Mammary epithelial cell (primary cell): ENCODE results near the gene ARIH1.

Experiments used
- EZH2 ChIP-seq: IDR thresholded peaks from 2 replicates; pipeline ENCODE4 v1.6.1; 2012; ENCODE audit warnings: low read length, inconsistent platforms, borderline replicate concordance
- TF ChIP-seq, protein P1 (sequence below), 2 donors: IDR thresholded peaks in 1 of 2; conservative IDR thresholded peaks in 1 of 2; 2 replicates each; pipeline ENCODE4 v1.5.1; 2011 to 2012; ENCODE audit warnings: inconsistent platforms in 2 of 2, low read length in 2 of 2, mild to moderate bottlenecking in 2 of 2, control low read depth in 1 of 2, low read depth in 1 of 2; ENCODE audit not compliant: insufficient read depth in 1 of 2; ENCODE audit errors: extremely low read depth in 1 of 2

DNA sequence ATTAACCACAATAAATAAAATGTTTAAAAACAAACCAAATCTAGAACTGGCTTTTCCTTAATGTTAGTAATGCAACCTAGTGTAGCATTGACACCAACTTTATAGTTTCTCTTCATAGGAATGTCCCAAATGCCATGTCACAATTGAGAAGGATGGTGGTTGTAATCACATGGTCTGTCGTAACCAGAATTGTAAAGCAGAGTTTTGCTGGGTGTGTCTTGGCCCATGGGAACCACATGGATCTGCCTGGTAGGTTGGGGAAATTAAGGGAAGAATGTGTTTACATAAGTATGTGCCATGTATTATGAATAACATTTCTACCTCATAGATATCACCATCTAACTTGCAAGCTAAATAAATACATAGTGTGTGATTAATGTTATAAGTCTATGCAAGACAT lies 95.9 kb downstream of the ARIH1 start:
- TF ChIP-seq, protein P1, sequence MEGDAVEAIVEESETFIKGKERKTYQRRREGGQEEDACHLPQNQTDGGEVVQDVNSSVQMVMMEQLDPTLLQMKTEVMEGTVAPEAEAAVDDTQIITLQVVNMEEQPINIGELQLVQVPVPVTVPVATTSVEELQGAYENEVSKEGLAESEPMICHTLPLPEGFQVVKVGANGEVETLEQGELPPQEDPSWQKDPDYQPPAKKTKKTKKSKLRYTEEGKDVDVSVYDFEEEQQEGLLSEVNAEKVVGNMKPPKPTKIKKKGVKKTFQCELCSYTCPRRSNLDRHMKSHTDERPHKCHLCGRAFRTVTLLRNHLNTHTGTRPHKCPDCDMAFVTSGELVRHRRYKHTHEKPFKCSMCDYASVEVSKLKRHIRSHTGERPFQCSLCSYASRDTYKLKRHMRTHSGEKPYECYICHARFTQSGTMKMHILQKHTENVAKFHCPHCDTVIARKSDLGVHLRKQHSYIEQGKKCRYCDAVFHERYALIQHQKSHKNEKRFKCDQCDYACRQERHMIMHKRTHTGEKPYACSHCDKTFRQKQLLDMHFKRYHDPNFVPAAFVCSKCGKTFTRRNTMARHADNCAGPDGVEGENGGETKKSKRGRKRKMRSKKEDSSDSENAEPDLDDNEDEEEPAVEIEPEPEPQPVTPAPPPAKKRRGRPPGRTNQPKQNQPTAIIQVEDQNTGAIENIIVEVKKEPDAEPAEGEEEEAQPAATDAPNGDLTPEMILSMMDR (conservative IDR thresholded peaks at IDR 0.05 in 1 of 2, IDR thresholded peaks at IDR 0.05 in 1 of 2; ENCODE audit: extremely low read depth in 1 of 2, insufficient read depth in 1 of 2, low read depth in 1 of 2, low read length in 2 of 2): no peak
- no peak for TF ChIP-seq EZH2
